GM19395 (cell line): Measurements from ENCODE around the gene PRRX1.

Experiments used
- ATAC-seq: cut with Tn5 transposase; IDR thresholded peaks from one replicate; pipeline ENCODE4 v1.9.1; 2021; ENCODE audit warnings: mild to moderate bottlenecking, moderate library complexity; ENCODE audit not compliant: unreplicated experiment

Gene PRRX1

DNA sequence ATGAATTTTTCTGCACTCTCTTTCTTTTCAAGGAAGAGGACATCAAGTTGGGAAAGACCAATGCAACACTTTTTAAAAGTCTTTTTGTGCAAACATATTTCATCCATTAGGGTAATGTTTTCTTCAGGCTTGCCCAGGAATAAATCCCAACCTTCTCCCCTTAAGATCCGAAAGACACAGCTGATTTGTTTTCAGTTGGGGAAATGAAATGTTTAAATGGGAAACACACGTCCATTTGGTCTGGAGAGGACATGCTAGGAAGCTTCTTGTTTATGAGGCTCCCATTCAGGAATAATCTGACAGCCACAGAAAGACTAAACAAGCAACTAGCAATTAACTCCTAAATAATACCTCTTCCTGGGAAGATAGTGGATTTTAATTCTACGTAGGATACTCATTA, 91.9 kb downstream of the PRRX1 start:
- ATAC-seq: no peak

DNA sequence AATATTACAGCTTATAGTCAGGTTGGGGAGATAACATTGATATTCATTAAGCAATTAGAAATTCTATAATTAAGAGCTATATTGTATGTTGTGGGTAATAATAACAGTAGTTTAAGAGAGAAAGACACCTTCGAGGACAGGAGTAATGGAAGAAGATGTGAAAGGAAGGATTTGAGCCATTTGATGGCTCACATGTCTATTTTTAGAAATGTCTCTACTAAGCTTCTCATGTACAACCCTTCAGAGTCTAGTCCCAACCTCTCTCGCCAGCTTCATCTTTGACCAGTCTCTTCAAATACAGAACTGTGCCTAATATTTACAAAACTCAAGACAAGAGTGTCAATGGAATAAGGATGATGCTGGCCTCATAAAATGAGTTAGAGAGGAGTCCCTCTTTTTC, 95.1 kb downstream of the PRRX1 start:
- ATAC-seq: no peak

DNA sequence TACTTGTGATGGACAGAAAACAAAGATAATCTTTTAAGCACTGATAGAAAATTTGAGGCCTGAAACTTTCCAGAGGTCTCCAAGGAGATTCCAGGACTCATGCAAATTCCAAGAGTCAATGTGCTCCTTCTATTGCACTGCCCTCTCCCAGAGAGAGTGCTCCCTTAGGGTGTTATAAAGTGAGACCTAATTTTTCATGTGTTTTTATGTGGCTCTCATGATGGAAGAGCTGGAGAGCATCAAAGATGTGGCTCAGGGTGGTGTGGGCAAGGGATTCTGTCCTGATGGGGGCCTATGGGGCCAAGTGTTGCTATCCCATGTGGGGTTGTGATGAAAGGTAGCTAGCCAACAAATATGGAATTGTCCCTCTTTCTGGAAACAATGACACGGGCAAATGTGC, 101.3 kb downstream of the PRRX1 start:
- no peak for ATAC-seq

DNA sequence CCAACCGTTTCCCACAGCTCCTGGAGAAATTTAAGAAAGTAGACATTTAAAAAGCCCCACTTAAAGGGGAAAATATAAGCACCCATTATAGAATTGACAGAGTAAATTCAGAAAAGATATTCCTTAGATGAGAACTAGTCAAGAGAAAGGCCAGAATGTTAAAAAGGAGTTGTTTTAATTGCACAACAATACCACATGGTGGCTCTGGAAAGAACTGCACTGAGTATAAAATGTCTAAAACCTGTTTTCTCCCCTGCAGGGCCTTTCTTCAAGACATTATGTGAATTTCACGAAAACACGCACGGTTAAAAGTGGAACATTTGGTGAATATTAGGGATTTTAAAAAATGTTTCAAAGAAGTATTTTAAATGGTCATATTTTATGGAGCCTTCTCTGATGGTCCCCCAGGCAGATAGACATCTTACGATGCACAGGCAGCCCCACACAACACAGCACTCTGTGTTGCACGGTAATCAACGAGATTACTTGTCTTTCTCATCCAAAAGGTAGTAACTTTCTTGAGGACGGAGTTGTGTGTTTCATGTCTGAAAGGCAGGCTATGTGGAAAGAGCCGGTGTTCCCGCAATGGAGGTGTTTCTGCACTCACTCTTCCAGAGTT, 101.9 kb downstream of the PRRX1 start:
- no peak for ATAC-seq

DNA sequence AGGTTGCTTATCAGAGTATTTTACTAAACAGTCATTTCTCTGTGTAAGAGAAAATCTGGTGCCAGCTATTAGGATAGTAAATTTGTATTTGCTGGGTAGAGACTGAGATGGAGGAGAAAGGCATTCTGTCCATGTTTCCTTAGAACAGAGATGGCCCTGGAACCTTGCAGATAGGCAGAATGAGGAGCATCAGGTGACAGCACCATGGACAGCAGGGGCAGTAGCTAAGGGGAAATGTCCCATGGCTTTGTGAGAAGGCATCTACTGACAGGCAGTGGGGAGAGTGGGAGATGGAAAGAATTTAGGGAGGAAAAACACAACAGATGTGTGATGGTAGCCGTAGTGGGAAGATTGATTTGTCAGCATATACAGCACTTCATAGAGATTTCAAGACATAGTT, 105.0 kb downstream of the PRRX1 start:
- no peak for ATAC-seq

DNA sequence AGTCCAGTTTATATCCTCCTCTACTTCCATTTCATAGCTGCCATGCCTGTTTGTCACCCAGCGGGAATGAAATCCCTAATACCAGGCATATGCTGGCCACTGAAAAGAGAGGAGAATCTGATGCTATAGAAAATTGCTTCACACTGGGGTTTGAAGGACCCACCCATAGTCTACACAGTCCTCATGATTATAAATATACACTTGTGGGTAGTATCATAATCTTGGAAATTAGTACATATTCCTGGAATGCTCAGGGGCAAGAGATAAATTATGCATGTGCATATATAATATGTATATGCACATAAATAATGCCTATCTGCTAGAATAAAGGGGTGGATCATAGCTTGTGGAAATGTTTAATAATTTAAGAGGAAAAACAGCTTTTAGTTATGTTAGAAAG, 105.8 kb downstream of the PRRX1 start:
- no peak for ATAC-seq

DNA sequence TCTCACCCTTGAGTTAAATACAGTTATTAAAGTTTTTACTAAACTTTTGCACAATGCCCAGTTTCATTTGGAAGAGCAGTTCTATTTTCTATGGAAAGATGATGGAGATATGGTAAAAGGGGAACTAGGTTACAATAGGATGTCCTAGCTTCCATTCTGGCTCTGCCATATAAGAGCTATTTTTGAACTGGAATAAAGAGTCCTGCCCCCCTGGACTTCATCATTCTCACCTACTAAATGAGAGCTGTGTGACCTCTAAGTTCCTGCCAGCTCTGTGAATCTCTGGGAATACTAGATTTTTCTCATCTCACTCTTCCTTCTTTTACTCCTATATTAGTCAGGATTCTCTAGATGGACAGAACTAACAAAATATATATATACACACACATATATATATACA, 106.3 kb downstream of the PRRX1 start:
- no peak for ATAC-seq

DNA sequence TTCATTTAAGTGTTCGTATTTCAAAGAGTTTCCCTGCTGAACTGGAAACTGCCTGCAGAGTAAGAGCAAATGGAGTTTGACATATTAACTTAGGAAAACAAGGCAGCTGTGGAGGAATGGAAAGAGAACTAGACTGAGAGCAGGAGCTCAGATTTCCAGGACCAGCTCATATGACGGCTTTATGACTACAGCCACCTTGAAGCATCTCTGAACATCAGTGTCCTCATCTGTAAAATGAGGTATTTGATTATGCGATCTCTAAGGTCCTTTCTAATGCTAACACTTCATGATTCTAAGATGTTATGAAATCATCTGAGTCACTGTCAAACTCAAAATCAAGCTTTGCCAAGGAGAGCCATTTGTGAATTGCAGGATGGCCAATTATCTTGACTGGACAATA, 112.3 kb downstream of the PRRX1 start:
- no peak for ATAC-seq

DNA sequence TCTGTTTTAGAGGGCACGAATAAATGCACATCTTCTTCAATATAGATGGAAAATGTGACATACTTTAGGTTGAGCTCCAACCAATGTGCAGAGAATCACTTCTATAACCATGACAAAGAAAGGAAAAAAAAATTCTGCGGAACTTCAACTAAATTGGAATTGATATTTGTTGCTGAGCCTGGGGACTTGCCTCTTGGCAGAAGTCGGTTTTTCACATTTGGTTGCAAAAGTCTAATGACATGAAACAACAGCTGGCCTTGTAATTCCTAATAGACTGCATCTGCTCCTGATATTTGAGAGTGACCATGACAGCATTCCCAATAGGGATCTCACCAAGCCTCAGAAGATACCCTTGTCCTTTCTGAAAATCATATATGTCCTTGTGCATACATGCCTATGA, 112.8 kb downstream of the PRRX1 start:
- ATAC-seq: no peak
